HepG2 (cell line): Measurements from ENCODE around the gene KLHL18. TPM values are rescaled to one million over a fixed set of nuclear protein-coding genes. Genes with fewer than 3 reads are reported as not detected.

Experiments
- ATAC-seq: fragments of 200-7000 bp; cut with Tn5 transposase; 3 replicates; pipeline ENCODE4 v1.9.1; 2020; ENCODE audit warnings: mild to moderate bottlenecking, moderate library complexity
- BruUV-seq: library from RNA; stranded (reverse); fragments of 400-500 nt; replicated peaks from 2 replicates; lab custom pipeline; 2021; lab: Mats Ljungman, UMichigan
- CTCF ChIA-PET: fragments of 300-600 bp; formaldehyde crosslinking; extraction: SDS; loops from one replicate; lab custom pipeline; 2021; ENCODE audit warnings: low total read pairs, inconsistent platforms, low intra/inter-chr PET ratio; lab: Yijun Ruan, JAX
- POLR2A ChIA-PET: fragments of 350-600 bp; sonication (Branson Sonifier 250); formaldehyde crosslinking; loops from one replicate; lab custom pipeline; 2020; ENCODE audit warnings: antibody characterized with exemption, inconsistent platforms; lab: Yijun Ruan, JAX
- DNase-seq: peaks from one replicate; pipeline ENCODE4 v3.0.0-alpha.2; 2015; ENCODE audit warnings: low spot score
- FAIRE-seq: peaks from 3 replicates; lab custom pipeline; 2011; peaks lifted over from hg19 to GRCh38; lab: Jason Lieb, UNC
- H2AFZ ChIP-seq: one replicate; pipeline ENCODE4 v1.6.1; 2011; ENCODE audit warnings: low read length, inconsistent platforms
- H3K27ac ChIP-seq: fragments of 300-600 bp; 3 replicates; pipeline ENCODE4 v1.8.0; 2011; ENCODE audit warnings: mixed run types, mild to moderate bottlenecking, mixed read lengths, low read length, inconsistent platforms; ENCODE audit not compliant: insufficient read depth; ENCODE audit errors: extremely low read length
- H3K27me3 ChIP-seq, 2 experiments: fragments of 200-600 bp in 1 of 2; 2 replicates in 1 of 2; 3 replicates in 1 of 2; pipeline versions ENCODE4 v1.6.0 to v1.8.0; 2011; ENCODE audit warnings: low read length in 2 of 2, mild to moderate bottlenecking in 2 of 2, moderate library complexity in 2 of 2, inconsistent platforms in 1 of 2; ENCODE audit not compliant: insufficient read depth in 2 of 2, control insufficient read depth in 1 of 2
- H3K36me3 ChIP-seq, 2 experiments: fragments of 200-600 bp in 1 of 2; replicated peaks in 1 of 2; 2 replicates in 1 of 2; 3 replicates in 1 of 2; pipeline versions ENCODE4 v1.5.1 to v1.8.0; 2011; ENCODE audit warnings: low read length in 2 of 2, inconsistent platforms in 1 of 2; ENCODE audit not compliant: insufficient read depth in 2 of 2, control insufficient read depth in 1 of 2
- H3K4me1 ChIP-seq: 2 replicates; pipeline ENCODE4 v1.5.1; 2012; ENCODE audit warnings: low read length, inconsistent platforms; ENCODE audit not compliant: insufficient read depth
- H3K4me2 ChIP-seq: 2 replicates; pipeline ENCODE4 v1.6.0; 2011; ENCODE audit warnings: low read depth, low read length, inconsistent platforms
- H3K4me3 ChIP-seq, 3 experiments: fragments of 200-600 bp in 1 of 3; sonication (generic), shearing (Covaris generic) in 1 of 3; replicated peaks in 1 of 3; 2 replicates each; pipeline ENCODE4 v1.5.1; 2011 to 2016; ENCODE audit warnings: low read length in 3 of 3, inconsistent platforms in 2 of 3, low read depth in 2 of 3, mild to moderate bottlenecking in 2 of 3, control low read depth in 1 of 3, mixed read lengths in 1 of 3; ENCODE audit not compliant: insufficient read depth in 1 of 3
- H3K79me2 ChIP-seq: one replicate; pipeline ENCODE4 v1.6.1; 2011; ENCODE audit warnings: low read length, inconsistent platforms; ENCODE audit not compliant: insufficient read depth
- H3K9ac ChIP-seq: 2 replicates; pipeline ENCODE4 v1.6.0; 2011; ENCODE audit warnings: mild to moderate bottlenecking, low read depth, low read length, inconsistent platforms; ENCODE audit not compliant: insufficient read depth
- H3K9me3 ChIP-seq: 2 replicates; pipeline ENCODE4 v1.5.1; 2012; ENCODE audit warnings: mild to moderate bottlenecking, low read length
- H4K20me1 ChIP-seq: 2 replicates; pipeline ENCODE4 v1.6.0; 2011; ENCODE audit warnings: inconsistent platforms, mild to moderate bottlenecking, low read length, moderate library complexity; ENCODE audit not compliant: insufficient read depth
- AHDC1 ChIP-seq: sonication (generic); formaldehyde crosslinking; IDR thresholded peaks from 2 replicates; pipeline ENCODE4 v1.5.1; 2020; ENCODE audit warnings: mild to moderate bottlenecking, missing genetic modification reagents, borderline replicate concordance
- ARID3A ChIP-seq: IDR thresholded peaks from 2 replicates; pipeline ENCODE4 v1.6.1; 2012; ENCODE audit warnings: low read depth, low read length, improper control_type of control experiment
- CHCHD3 ChIP-seq: sonication (generic); formaldehyde crosslinking; IDR thresholded peaks from 2 replicates; pipeline ENCODE4 v1.8.0; 2022; ENCODE audit warnings: mild to moderate bottlenecking, missing genetic modification reagents, moderate library complexity
- HMG20B ChIP-seq: conservative IDR thresholded peaks from 2 replicates; pipeline ENCODE4 v1.6.1; 2016; ENCODE audit warnings: missing genetic modification reagents, missing compliant biosample characterization
- LCORL ChIP-seq, 2 experiments: fragments of 450-650 bp in 1 of 2; sonication (generic) in 1 of 2; formaldehyde crosslinking in 1 of 2; IDR thresholded peaks; 2 replicates each; pipeline versions ENCODE4 v1.5.0 to v1.6.1; 2017 to 2020; ENCODE audit warnings: antibody characterized with exemption in 1 of 2, missing genetic modification reagents in 1 of 2
- MBD4 ChIP-seq: IDR thresholded peaks from 2 replicates; pipeline ENCODE4 v1.6.1; 2012; ENCODE audit warnings: low read length, inconsistent platforms, borderline replicate concordance
- NR2F6 ChIP-seq, 2 experiments: IDR thresholded peaks; 2 replicates each; pipeline ENCODE4 v1.6.1; 2016; ENCODE audit warnings: antibody characterized with exemption in 1 of 2, mild to moderate bottlenecking in 1 of 2
- PPARG ChIP-seq: conservative IDR thresholded peaks from 2 replicates; pipeline ENCODE4 v1.6.1; 2016; ENCODE audit warnings: missing biosample characterization, missing genetic modification reagents
- SRY ChIP-seq: sonication (generic); formaldehyde crosslinking; IDR thresholded peaks from 2 replicates; pipeline ENCODE4 v1.8.0; 2022; ENCODE audit warnings: mild to moderate bottlenecking, missing genetic modification reagents
- in situ Hi-C: cut with HindIII; loops from 2 replicates; pipeline ENCODE4 v1.10.0; 2017; ENCODE audit warnings: low pct_unique_long_range_greater_than_20kb; ENCODE audit not compliant: extremely low pct_ligation_motif_present
- intact Hi-C: fragments of 100-400 bp; cut with micrococcal nuclease; formaldehyde crosslinking; loops from one replicate; pipeline ENCODE4 v1.10.0; 2022; ENCODE audit not compliant: unreplicated experiment
- polyA plus RNA-seq, 8 experiments: library from polyadenylated mRNA; depleted of rRNA in 3 of 8; stranded (reverse) in 7 of 8; unstranded in 1 of 8; fragments of >200 nt; fragmentation: Illumina TruSeq in 4 of 8; extraction: Trizol in 4 of 8; gene quantifications; 2 replicates each; pipeline versions ENCODE4 v1.2.1 to v1.2.3, GENCODE V29; 2011 to 2016; ENCODE audit warnings: low read depth in 4 of 8, missing spikeins in 1 of 8, mixed read lengths in 1 of 8; ENCODE audit not compliant: insufficient read depth in 1 of 8
- total RNA-seq, 5 experiments: library from RNA; depleted of rRNA; stranded (reverse); fragments of >200 nt; fragmentation: Illumina TruSeq; extraction: Trizol; gene quantifications; 2 replicates each; pipeline ENCODE4 v1.2.3, GENCODE V29; 2016; ENCODE audit warnings: low read depth in 1 of 5
- TF ChIP-seq, protein P1 (sequence below): IDR thresholded peaks from 2 replicates; pipeline ENCODE4 v1.4.0; 2020; ENCODE audit warnings: mild to moderate bottlenecking, missing genetic modification reagents
- TF ChIP-seq, protein P2 (sequence below): sonication (generic); formaldehyde crosslinking; IDR thresholded peaks from 2 replicates; pipeline ENCODE4 v1.5.0; 2020; ENCODE audit warnings: missing genetic modification reagents

Gene KLHL18
- total and polyA plus RNA-seq, 2 of the 13 experiments (the other 11 are each of a cell fraction or from before 2014, with no cell fraction given) = 17.5 to 18.8 TPM

- intact Hi-C loops = loop anchor here (2.0 kb wide), 1 partner anchor 23 kb away; no protein-coding TSS in a partner anchor
- ChIA-PET CTCF (no interaction called here), POLR2A (interaction anchor here (1.6 kb wide), 1 partner anchor 19 kb away, joined by 3 read pairs; the partner anchor contains the start of genes KIF9 and KLHL18)
- ATAC-seq = peak; percentile 91
- BruUV-seq = no TSS peak
- in situ Hi-C loops = no loop called here
- H3K4me1 ChIP-seq = peaks cover 45% of the 10 kb centered on the region
- H3K27me3 ChIP-seq = no peaks in the 10 kb centered on the region
- no peak overlapping the region; the same call in 1 of the 2 replicates for H3K9ac ChIP-seq
- no peak for FAIRE-seq
- DNase-seq = peak; percentile 80
- H3K27ac ChIP-seq = peak overlapping the region; percentile 52
- no peaks in the 10 kb centered on the region for H4K20me1 ChIP-seq
- no peak overlapping the region for H2AFZ ChIP-seq
- no peak overlapping the region for H3K4me3 ChIP-seq
- peaks cover 0 to 5% of the 10 kb centered on the region in 2 experiments; a peak in 3 of 5 replicates for H3K36me3 ChIP-seq
- H3K9me3 ChIP-seq = no peaks in the 10 kb centered on the region
- peaks cover 13% of the 10 kb centered on the region for H3K79me2 ChIP-seq
- H3K4me2 ChIP-seq = peak overlapping the region; percentile 32
- TF ChIP-seq CHCHD3 (CRISPR knock-in tag) (no peak), AHDC1 (CRISPR knock-in tag) (peak; percentile 32; the same call in 1 of the 2 replicates), SRY (CRISPR knock-in tag) (no peak), NR2F6 (IDR thresholded peaks at IDR 0.05) (peak; percentile 89), NR2F6 (CRISPR knock-in tag; IDR thresholded peaks at IDR 0.05) (peak; percentile 90), ARID3A (peak; percentile 46; the same call in 1 of the 2 replicates), HMG20B (CRISPR knock-in tag) (0 out of 2 replicates have a peak, but pooled peaks have one; percentile 31), LCORL (IDR thresholded peaks at IDR 0.05) (peak; percentile 98), LCORL (CRISPR knock-in tag; IDR thresholded peaks at IDR 0.05) (peak; percentile 73; the same call in 1 of the 2 replicates), MBD4 (no peak), PPARG (CRISPR knock-in tag) (peak; percentile 53)
- TF ChIP-seq, protein P1, sequence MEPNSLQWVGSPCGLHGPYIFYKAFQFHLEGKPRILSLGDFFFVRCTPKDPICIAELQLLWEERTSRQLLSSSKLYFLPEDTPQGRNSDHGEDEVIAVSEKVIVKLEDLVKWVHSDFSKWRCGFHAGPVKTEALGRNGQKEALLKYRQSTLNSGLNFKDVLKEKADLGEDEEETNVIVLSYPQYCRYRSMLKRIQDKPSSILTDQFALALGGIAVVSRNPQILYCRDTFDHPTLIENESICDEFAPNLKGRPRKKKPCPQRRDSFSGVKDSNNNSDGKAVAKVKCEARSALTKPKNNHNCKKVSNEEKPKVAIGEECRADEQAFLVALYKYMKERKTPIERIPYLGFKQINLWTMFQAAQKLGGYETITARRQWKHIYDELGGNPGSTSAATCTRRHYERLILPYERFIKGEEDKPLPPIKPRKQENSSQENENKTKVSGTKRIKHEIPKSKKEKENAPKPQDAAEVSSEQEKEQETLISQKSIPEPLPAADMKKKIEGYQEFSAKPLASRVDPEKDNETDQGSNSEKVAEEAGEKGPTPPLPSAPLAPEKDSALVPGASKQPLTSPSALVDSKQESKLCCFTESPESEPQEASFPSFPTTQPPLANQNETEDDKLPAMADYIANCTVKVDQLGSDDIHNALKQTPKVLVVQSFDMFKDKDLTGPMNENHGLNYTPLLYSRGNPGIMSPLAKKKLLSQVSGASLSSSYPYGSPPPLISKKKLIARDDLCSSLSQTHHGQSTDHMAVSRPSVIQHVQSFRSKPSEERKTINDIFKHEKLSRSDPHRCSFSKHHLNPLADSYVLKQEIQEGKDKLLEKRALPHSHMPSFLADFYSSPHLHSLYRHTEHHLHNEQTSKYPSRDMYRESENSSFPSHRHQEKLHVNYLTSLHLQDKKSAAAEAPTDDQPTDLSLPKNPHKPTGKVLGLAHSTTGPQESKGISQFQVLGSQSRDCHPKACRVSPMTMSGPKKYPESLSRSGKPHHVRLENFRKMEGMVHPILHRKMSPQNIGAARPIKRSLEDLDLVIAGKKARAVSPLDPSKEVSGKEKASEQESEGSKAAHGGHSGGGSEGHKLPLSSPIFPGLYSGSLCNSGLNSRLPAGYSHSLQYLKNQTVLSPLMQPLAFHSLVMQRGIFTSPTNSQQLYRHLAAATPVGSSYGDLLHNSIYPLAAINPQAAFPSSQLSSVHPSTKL (CRISPR knock-in tag) = peak; percentile 80
- TF ChIP-seq, protein P2, sequence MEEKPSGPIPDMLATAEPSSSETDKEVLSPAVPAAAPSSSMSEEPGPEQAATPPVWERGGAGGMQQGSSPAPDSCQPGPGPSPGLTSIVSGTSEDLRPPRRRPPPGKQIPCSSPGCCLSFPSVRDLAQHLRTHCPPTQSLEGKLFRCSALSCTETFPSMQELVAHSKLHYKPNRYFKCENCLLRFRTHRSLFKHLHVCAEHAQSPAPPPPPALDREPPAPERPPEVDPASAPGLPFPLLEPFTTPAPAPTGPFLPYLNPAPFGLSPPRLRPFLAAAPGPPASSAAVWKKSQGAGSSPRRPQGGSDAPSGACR (CRISPR knock-in tag) = 0 out of 2 replicates have a peak, but pooled peaks have one; percentile 29
Observed at GRCh38 chr3:47301456-47301855, 18.7 kb downstream of the KLHL18 start.
